ENCODE measurements around the gene FOLR3. TPM values are rescaled to one million over a fixed set of nuclear protein-coding genes. Genes with fewer than 3 reads are reported as not detected.
"Not testable (repeated sequence)": the region's sequence is repeated elsewhere in the genome, so short reads cannot be mapped to it uniquely, and the experiment has no call there.

The FOLR3 gene
- total and polyA plus RNA-seq, 2 of the 4 experiments (the other 2 are of a cell fraction): 0.29 to 0.36 TPM

- H3K4me1 ChIP-seq (ENCODE audit: control insufficient read depth, insufficient read depth, low read length); H4K91ac ChIP-seq (ENCODE audit: insufficient read depth, low read depth, low read length); H4K20me1 ChIP-seq (ENCODE audit: insufficient read depth, low read length); H2AFZ ChIP-seq (replicated peaks; ENCODE audit: low read length, poor library complexity); H3K79me1 ChIP-seq (ENCODE audit: low read depth in 1 of 2, low read length in 2 of 2); H3K9ac ChIP-seq (ENCODE audit: low read depth, low read length); H3K27me3 ChIP-seq (ENCODE audit: control insufficient read depth, insufficient read depth, low read length); H2BK15ac ChIP-seq (ENCODE audit: low read depth, low read length); H2AK9ac ChIP-seq (replicated peaks; ENCODE audit: low read depth, low read length, poor library complexity); H3K4me2 ChIP-seq (ENCODE audit: low read depth, low read length); dilution Hi-C loops (cut with HindIII; ENCODE audit: low sequenced_read_pairs, unreplicated experiment); H3K56ac ChIP-seq (ENCODE audit: extremely low read depth, insufficient read depth, low read length); H2BK120ac ChIP-seq (ENCODE audit: low read depth, low read length); H3K4ac ChIP-seq (ENCODE audit: low read depth, low read length); H3K4me3 ChIP-seq (ENCODE audit: insufficient read depth, low read depth, low read length); intact Hi-C loops (cut with micrococcal nuclease); H3K23ac ChIP-seq (ENCODE audit: low read depth, low read length); ATAC-seq (ENCODE audit: low read depth); H3K18ac ChIP-seq (ENCODE audit: low read depth, low read length); POLR2A ChIA-PET (ENCODE audit: unreplicated experiment); H3K27ac ChIP-seq (ENCODE audit: insufficient read depth, low read length); H2BK20ac ChIP-seq (ENCODE audit: low read depth, low read length); H4K5ac ChIP-seq (ENCODE audit: low read depth, low read length); H3K36me3 ChIP-seq (ENCODE audit: control insufficient read depth, insufficient read depth, low read length); H4K8ac ChIP-seq (ENCODE audit: low read depth in 2 of 2, low read length in 2 of 2); H2BK5ac ChIP-seq (ENCODE audit: low read depth, low read length, poor library complexity, severe bottlenecking); H3K9me1 ChIP-seq (ENCODE audit: insufficient read depth, low read length); BruUV-seq (replicated peaks); H3K14ac ChIP-seq (replicated peaks; ENCODE audit: low read depth, low read length); H3K9me3 ChIP-seq (ENCODE audit: control insufficient read depth, insufficient read depth, low read length); H2AK5ac ChIP-seq (ENCODE audit: low read depth, low read length); DNase-seq; in situ Hi-C loops (cut with MboI; ENCODE audit: low sequenced_read_pairs): not testable (repeated sequence)
- WGBS, 2 experiments (ENCODE audit: extremely low coverage in 2 of 2, insufficient read length in 1 of 2): no CpG with 5 or more reads among the region's 6 CpGs
- CTCF ChIA-PET: interaction anchor here (1.3 kb wide), 1 partner anchor 128 kb away, joined by 3 read pairs; no protein-coding TSS in a partner anchor
Observed at GRCh38 chr11:72153874-72154273, 18.3 kb downstream of the FOLR3 start.

Data from IMR-90 (cell line).